ENCODE results near the gene IFFO2.
A peak's percentile ranks its signal among the peaks of the same experiment; 100 is the strongest.

Gene IFFO2

GRCh38 chr1:18925279-18925678 lies 31.2 kb downstream of the IFFO2 start:
- peak overlapping the region in 9 of 11 experiments; percentile 45 to 77 (median 66); a peak in 15 of 22 replicates for H3K27ac ChIP-seq
- no peak for TF ChIP-seq Cebpa-rat (IDR thresholded peaks at IDR 0.05)
- no peak overlapping the region; a peak in 1 of 20 replicates for H3K4me3 ChIP-seq
- no peaks in the 10 kb centered on the region for H3K9me3 ChIP-seq (replicated peaks in 1 of 11)
- H3K27me3 ChIP-seq: no peaks in the 10 kb centered on the region
- peaks cover 0 to 87% (median 14%) of the 10 kb centered on the region in 11 experiments; a peak in 12 of 22 replicates for H4K20me1 ChIP-seq
- peaks cover 84 to 98% (median 87%) of the 10 kb centered on the region in 10 experiments for H3K4me1 ChIP-seq
- peak overlapping the region; percentile 80 to 100 (median 91) for H3K4me2 ChIP-seq
- peaks cover 0 to 8% (median 5%) of the 10 kb centered on the region in 11 experiments; a peak in 11 of 22 replicates for H3K36me3 ChIP-seq
- peak overlapping the region in 1 of 11 experiments; percentile 68; a peak in 2 of 22 replicates for H3K9ac ChIP-seq

GRCh38 chr1:18924221-18924691 lies 32.2 kb downstream of the IFFO2 start:
- Histone ChIP-seq H3K9me3 (replicated peaks in 1 of 11) (no peaks in the 10 kb centered on the region), H3K27ac (peak overlapping the region in 10 of 11 experiments; percentile 34 to 77 (median 62); a peak in 18 of 22 replicates), H3K36me3 (peaks cover 0 to 17% (median 8%) of the 10 kb centered on the region in 11 experiments; a peak in 13 of 22 replicates), H3K4me3 (peak overlapping the region in 4 of 10 experiments; percentile 12 to 60 (median 40); a peak in 5 of 20 replicates), H3K4me2 (peak overlapping the region; percentile 80 to 100 (median 91)), H3K4me1 (peaks cover 74 to 87% (median 77%) of the 10 kb centered on the region in 10 experiments), H3K9ac (peak overlapping the region in 10 of 11 experiments; percentile 16 to 68 (median 58); a peak in 17 of 22 replicates), H3K27me3 (no peaks in the 10 kb centered on the region), H4K20me1 (peaks cover 0 to 76% (median 8%) of the 10 kb centered on the region in 11 experiments; a peak in 11 of 22 replicates)
- no peak for TF ChIP-seq Cebpa-rat (IDR thresholded peaks at IDR 0.05)

GRCh38 chr1:18923756-18924211 lies 32.7 kb downstream of the IFFO2 start:
- Histone ChIP-seq H3K9me3 (replicated peaks in 1 of 11) (no peaks in the 10 kb centered on the region), H3K4me2 (peak overlapping the region; percentile 80 to 100 (median 91)), H3K9ac (peak overlapping the region in 10 of 11 experiments; percentile 16 to 68 (median 61); a peak in 18 of 22 replicates), H3K27ac (peak overlapping the region in 9 of 11 experiments; percentile 52 to 77 (median 66); a peak in 17 of 22 replicates), H4K20me1 (peaks cover 0 to 72% (median 8%) of the 10 kb centered on the region in 11 experiments; a peak in 11 of 22 replicates), H3K4me1 (peaks cover 69 to 83% (median 72%) of the 10 kb centered on the region in 10 experiments), H3K36me3 (peaks cover 0 to 22% (median 13%) of the 10 kb centered on the region in 11 experiments; a peak in 13 of 22 replicates), H3K27me3 (no peaks in the 10 kb centered on the region), H3K4me3 (peak overlapping the region in 5 of 10 experiments; percentile 8 to 60 (median 39); a peak in 5 of 20 replicates)
- no peak; a peak in 1 of 22 replicates for TF ChIP-seq Cebpa-rat (IDR thresholded peaks at IDR 0.05)

GRCh38 chr1:18922848-18923755 lies 33.4 kb downstream of the IFFO2 start:
- H3K27ac ChIP-seq: peak overlapping the region; percentile 18 to 77 (median 59); a peak in 17 of 22 replicates
- H3K4me2 ChIP-seq: peak overlapping the region; percentile 80 to 100 (median 91)
- peak overlapping the region; percentile 16 to 68 (median 60); a peak in 20 of 22 replicates for H3K9ac ChIP-seq
- H3K4me1 ChIP-seq: peaks cover 62 to 76% (median 65%) of the 10 kb centered on the region in 10 experiments
- no peaks in the 10 kb centered on the region for H3K9me3 ChIP-seq (replicated peaks in 1 of 11)
- peaks cover 0 to 65% (median 8%) of the 10 kb centered on the region in 11 experiments; a peak in 11 of 22 replicates for H4K20me1 ChIP-seq
- peaks cover 0 to 29% (median 15%) of the 10 kb centered on the region in 11 experiments; a peak in 14 of 22 replicates for H3K36me3 ChIP-seq
- no peak for TF ChIP-seq Cebpa-rat (IDR thresholded peaks at IDR 0.05)
- H3K4me3 ChIP-seq: peak overlapping the region in 4 of 10 experiments; percentile 8 to 60 (median 40); a peak in 5 of 20 replicates
- no peaks in the 10 kb centered on the region for H3K27me3 ChIP-seq

- TF ChIP-seq Cebpa-rat (IDR thresholded peaks at IDR 0.05): no peak
- Histone ChIP-seq H3K4me3 (peak overlapping the region in 3 of 10 experiments; percentile 17 to 40 (median 36); a peak in 4 of 20 replicates), H3K4me1 (peaks cover 54 to 68% (median 58%) of the 10 kb centered on the region in 10 experiments), H3K9me3 (replicated peaks in 1 of 11) (no peaks in the 10 kb centered on the region), H4K20me1 (peaks cover 0 to 57% (median 8%) of the 10 kb centered on the region in 11 experiments; a peak in 11 of 22 replicates), H3K4me2 (peak overlapping the region; percentile 80 to 100 (median 91)), H3K36me3 (peaks cover 0 to 37% (median 17%) of the 10 kb centered on the region in 11 experiments; a peak in 14 of 22 replicates), H3K27me3 (no peaks in the 10 kb centered on the region), H3K27ac (peak overlapping the region; percentile 18 to 77 (median 59); a peak in 20 of 22 replicates), H3K9ac (peak overlapping the region; percentile 16 to 67 (median 59); a peak in 20 of 22 replicates)
Measured at GRCh38 chr1:18922319-18922726, 34.2 kb downstream of the IFFO2 start.

- Histone ChIP-seq H3K27ac (peak overlapping the region in 9 of 11 experiments; percentile 52 to 77 (median 66); a peak in 16 of 22 replicates), H3K4me3 (peak overlapping the region in 3 of 10 experiments; percentile 17 to 40 (median 36); a peak in 2 of 20 replicates), H3K9ac (peak overlapping the region in 10 of 11 experiments; percentile 16 to 67 (median 60); a peak in 18 of 22 replicates), H3K4me1 (peaks cover 48 to 62% (median 51%) of the 10 kb centered on the region in 10 experiments), H3K36me3 (peaks cover 0 to 43% (median 22%) of the 10 kb centered on the region in 11 experiments; a peak in 15 of 22 replicates), H4K20me1 (peaks cover 0 to 51% (median 8%) of the 10 kb centered on the region in 11 experiments; a peak in 11 of 22 replicates), H3K4me2 (peak overlapping the region; percentile 80 to 100 (median 91)), H3K9me3 (replicated peaks in 1 of 11) (no peaks in the 10 kb centered on the region), H3K27me3 (no peaks in the 10 kb centered on the region)
- TF ChIP-seq Cebpa-rat (IDR thresholded peaks at IDR 0.05): no peak
Measured at GRCh38 chr1:18921516-18922251, 34.8 kb downstream of the IFFO2 start.

- H4K20me1 ChIP-seq: peaks cover 0 to 51% (median 8%) of the 10 kb centered on the region in 11 experiments; a peak in 11 of 22 replicates
- no peak overlapping the region for H3K27ac ChIP-seq
- no peaks in the 10 kb centered on the region for H3K27me3 ChIP-seq
- H3K36me3 ChIP-seq: peaks cover 0 to 51% (median 30%) of the 10 kb centered on the region in 11 experiments; a peak in 15 of 22 replicates
- no peak overlapping the region for H3K4me3 ChIP-seq
- peaks cover 42 to 56% (median 45%) of the 10 kb centered on the region in 10 experiments for H3K4me1 ChIP-seq
- no peaks in the 10 kb centered on the region for H3K9me3 ChIP-seq (replicated peaks in 1 of 11)
- no peak overlapping the region for H3K9ac ChIP-seq
- no peak overlapping the region for H3K4me2 ChIP-seq
- TF ChIP-seq Cebpa-rat (IDR thresholded peaks at IDR 0.05): no peak
Measured at GRCh38 chr1:18920931-18921330, 35.5 kb downstream of the IFFO2 start.
